Measurements from ENCODE around the gene CFAP100. TPM values are rescaled to one million over a fixed set of nuclear protein-coding genes. Genes with fewer than 3 reads are reported as not detected.

The CFAP100 gene
- total RNA-seq, 5 donors from 2014 or later (not counting 1 experiment from before 2014, with no cell fraction given): not detected

GRCh38 chr3:126406389-126407296 lies 11.9 kb downstream of the CFAP100 start:
- Histone ChIP-seq H3K4me3 (ENCODE audit: control insufficient read depth in 1 of 2, extremely low read depth in 1 of 2, low read length in 1 of 2) (no peak overlapping the region), H3K27me3 (replicated peaks in 1 of 2; ENCODE audit: control insufficient read depth in 2 of 2, extremely low read depth in 1 of 2, insufficient read depth in 2 of 2, low read length in 1 of 2) (peaks cover 0 to 49% of the 10 kb centered on the region in 2 experiments), H3K36me3 (ENCODE audit: control insufficient read depth in 2 of 2, extremely low read depth in 1 of 2, insufficient read depth in 1 of 2, low read length in 1 of 2) (no peaks in the 10 kb centered on the region), H3K27ac (ENCODE audit: low read length) (no peak overlapping the region), H3K4me1 (ENCODE audit: control insufficient read depth in 1 of 2, extremely low read depth in 1 of 2, insufficient read depth in 2 of 2, low read length in 2 of 2) (no peaks in the 10 kb centered on the region), H3K9me3 (no peaks in the 10 kb centered on the region)
- Mint-ChIP-seq H3K36me3 (no peaks in the 10 kb centered on the region), H3K27me3 (peaks cover 47 to 49% of the 10 kb centered on the region in 2 donors), H3K27ac (no peak overlapping the region), H3K4me3 (no peak overlapping the region), H3K4me1 (no peaks in the 10 kb centered on the region), H3K9me3 (no peaks in the 10 kb centered on the region)
- ChIA-PET POLR2A (no interaction called here), CTCF (no interaction called here)
- no peak for DNase-seq
- ATAC-seq (replicated peaks in 1 of 4): no peak
- WGBS (ENCODE audit: insufficient coverage): 72% methylated on average over 7 of the region's 15 CpGs

GRCh38 chr3:126407412-126408044 lies 12.8 kb downstream of the CFAP100 start:
- Mint-ChIP-seq H3K9me3 (no peaks in the 10 kb centered on the region), H3K27me3 (peaks cover 48 to 53% of the 10 kb centered on the region in 2 donors), H3K36me3 (no peaks in the 10 kb centered on the region), H3K4me1 (no peaks in the 10 kb centered on the region), H3K27ac (no peak overlapping the region), H3K4me3 (no peak overlapping the region)
- CTCF ChIA-PET: no interaction called here
- Histone ChIP-seq H3K27me3 (replicated peaks in 1 of 2; ENCODE audit: control insufficient read depth in 2 of 2, extremely low read depth in 1 of 2, insufficient read depth in 2 of 2, low read length in 1 of 2) (peaks cover 0 to 43% of the 10 kb centered on the region in 2 experiments), H3K36me3 (ENCODE audit: control insufficient read depth in 2 of 2, extremely low read depth in 1 of 2, insufficient read depth in 1 of 2, low read length in 1 of 2) (no peaks in the 10 kb centered on the region), H3K9me3 (no peaks in the 10 kb centered on the region), H3K4me1 (ENCODE audit: control insufficient read depth in 1 of 2, extremely low read depth in 1 of 2, insufficient read depth in 2 of 2, low read length in 2 of 2) (no peaks in the 10 kb centered on the region), H3K4me3 (ENCODE audit: control insufficient read depth in 1 of 2, extremely low read depth in 1 of 2, low read length in 1 of 2) (no peak overlapping the region), H3K27ac (ENCODE audit: low read length) (no peak overlapping the region)
- DNase-seq: no peak
- no peak for ATAC-seq (replicated peaks in 1 of 4)
- 79% methylated on average over 5 of the region's 5 CpGs for WGBS (ENCODE audit: insufficient coverage)
- POLR2A ChIA-PET: no interaction called here

- no peak overlapping the region for H3K4me3 ChIP-seq (ENCODE audit: control insufficient read depth in 1 of 2, extremely low read depth in 1 of 2, low read length in 1 of 2)
- H3K4me1 ChIP-seq (ENCODE audit: control insufficient read depth in 1 of 2, extremely low read depth in 1 of 2, insufficient read depth in 2 of 2, low read length in 2 of 2): no peaks in the 10 kb centered on the region
- H3K27me3 ChIP-seq (replicated peaks in 1 of 2; ENCODE audit: control insufficient read depth in 2 of 2, extremely low read depth in 1 of 2, insufficient read depth in 2 of 2, low read length in 1 of 2): peaks cover 0 to 44% of the 10 kb centered on the region in 2 experiments
- no peaks in the 10 kb centered on the region for H3K36me3 Mint-ChIP-seq
- peaks cover 46 to 52% of the 10 kb centered on the region in 2 donors for H3K27me3 Mint-ChIP-seq
- no peaks in the 10 kb centered on the region for H3K9me3 ChIP-seq
- H3K4me3 Mint-ChIP-seq: no peak overlapping the region
- H3K27ac Mint-ChIP-seq: no peak overlapping the region
- H3K4me1 Mint-ChIP-seq: no peaks in the 10 kb centered on the region
- WGBS (ENCODE audit: insufficient coverage): 71% methylated on average over 5 of the region's 5 CpGs
- H3K27ac ChIP-seq (ENCODE audit: low read length): no peak overlapping the region
- H3K9me3 Mint-ChIP-seq: no peaks in the 10 kb centered on the region
- ATAC-seq (replicated peaks in 1 of 4) (no peak), DNase-seq (no peak)
- ChIA-PET CTCF (no interaction called here), POLR2A (no interaction called here)
- no peaks in the 10 kb centered on the region for H3K36me3 ChIP-seq (ENCODE audit: control insufficient read depth in 2 of 2, extremely low read depth in 1 of 2, insufficient read depth in 1 of 2, low read length in 1 of 2)
Measured at GRCh38 chr3:126408099-126408498, 13.4 kb downstream of the CFAP100 start.

- ATAC-seq (replicated peaks in 1 of 4) (no peak), DNase-seq (no peak)
- ChIA-PET CTCF (interaction anchor here in 1 of 2 donors (0.6 kb wide), 1 partner anchor 10 kb away, joined by 6 read pairs; no protein-coding TSS in a partner anchor), POLR2A (no interaction called here)
- peaks cover 48 to 61% of the 10 kb centered on the region in 2 donors for H3K27me3 Mint-ChIP-seq
- H3K36me3 Mint-ChIP-seq: no peaks in the 10 kb centered on the region
- peaks cover 0 to 58% of the 10 kb centered on the region in 2 experiments for H3K27me3 ChIP-seq (replicated peaks in 1 of 2; ENCODE audit: control insufficient read depth in 2 of 2, extremely low read depth in 1 of 2, insufficient read depth in 2 of 2, low read length in 1 of 2)
- H3K9me3 Mint-ChIP-seq: no peaks in the 10 kb centered on the region
- H3K4me3 ChIP-seq (ENCODE audit: control insufficient read depth in 1 of 2, extremely low read depth in 1 of 2, low read length in 1 of 2): no peak overlapping the region
- no peaks in the 10 kb centered on the region for H3K36me3 ChIP-seq (ENCODE audit: control insufficient read depth in 2 of 2, extremely low read depth in 1 of 2, insufficient read depth in 1 of 2, low read length in 1 of 2)
- H3K9me3 ChIP-seq: no peaks in the 10 kb centered on the region
- no peaks in the 10 kb centered on the region for H3K4me1 Mint-ChIP-seq
- H3K4me1 ChIP-seq (ENCODE audit: control insufficient read depth in 1 of 2, extremely low read depth in 1 of 2, insufficient read depth in 2 of 2, low read length in 2 of 2): no peaks in the 10 kb centered on the region
- no peak overlapping the region for H3K27ac ChIP-seq (ENCODE audit: low read length)
- H3K27ac Mint-ChIP-seq: no peak overlapping the region
- 80% methylated on average over 1 of the region's 6 CpGs for WGBS (ENCODE audit: insufficient coverage)
- H3K4me3 Mint-ChIP-seq: no peak overlapping the region
Measured at GRCh38 chr3:126412841-126413692, 18.4 kb downstream of the CFAP100 start.

GRCh38 chr3:126413693-126414080 lies 19.0 kb downstream of the CFAP100 start:
- 50% methylated on average over 2 of the region's 4 CpGs for WGBS (ENCODE audit: insufficient coverage)
- no peak overlapping the region for H3K4me3 ChIP-seq (ENCODE audit: control insufficient read depth in 1 of 2, extremely low read depth in 1 of 2, low read length in 1 of 2)
- Mint-ChIP-seq H3K27me3 (peaks cover 43 to 54% of the 10 kb centered on the region in 2 donors), H3K4me1 (no peaks in the 10 kb centered on the region), H3K9me3 (no peaks in the 10 kb centered on the region), H3K4me3 (no peak overlapping the region), H3K36me3 (no peaks in the 10 kb centered on the region), H3K27ac (no peak overlapping the region)
- no peak for ATAC-seq (replicated peaks in 1 of 4)
- DNase-seq: no peak
- H3K4me1 ChIP-seq (ENCODE audit: control insufficient read depth in 1 of 2, extremely low read depth in 1 of 2, insufficient read depth in 2 of 2, low read length in 2 of 2): no peaks in the 10 kb centered on the region
- H3K27ac ChIP-seq (ENCODE audit: low read length): no peak overlapping the region
- H3K9me3 ChIP-seq: no peaks in the 10 kb centered on the region
- CTCF ChIA-PET: interaction anchor here in 1 of 2 donors (0.5 kb wide), 1 partner anchor 39 kb away, joined by 3 read pairs; no protein-coding TSS in a partner anchor
- peaks cover 0 to 53% of the 10 kb centered on the region in 2 experiments for H3K27me3 ChIP-seq (replicated peaks in 1 of 2; ENCODE audit: control insufficient read depth in 2 of 2, extremely low read depth in 1 of 2, insufficient read depth in 2 of 2, low read length in 1 of 2)
- H3K36me3 ChIP-seq (ENCODE audit: control insufficient read depth in 2 of 2, extremely low read depth in 1 of 2, insufficient read depth in 1 of 2, low read length in 1 of 2): no peaks in the 10 kb centered on the region
- POLR2A ChIA-PET: no interaction called here

- Mint-ChIP-seq H3K4me1 (no peaks in the 10 kb centered on the region), H3K27ac (peak overlapping the region in 1 of 2 donors; percentile 2), H3K27me3 (peaks cover 39 to 49% of the 10 kb centered on the region in 2 donors), H3K36me3 (no peaks in the 10 kb centered on the region), H3K4me3 (no peak overlapping the region), H3K9me3 (no peaks in the 10 kb centered on the region)
- 93% methylated on average over 11 of the region's 11 CpGs for WGBS (ENCODE audit: insufficient coverage)
- Histone ChIP-seq H3K36me3 (ENCODE audit: control insufficient read depth in 2 of 2, extremely low read depth in 1 of 2, insufficient read depth in 1 of 2, low read length in 1 of 2) (no peaks in the 10 kb centered on the region), H3K27ac (ENCODE audit: low read length) (no peak overlapping the region), H3K27me3 (replicated peaks in 1 of 2; ENCODE audit: control insufficient read depth in 2 of 2, extremely low read depth in 1 of 2, insufficient read depth in 2 of 2, low read length in 1 of 2) (peaks cover 0 to 53% of the 10 kb centered on the region in 2 experiments), H3K4me1 (ENCODE audit: control insufficient read depth in 1 of 2, extremely low read depth in 1 of 2, insufficient read depth in 2 of 2, low read length in 2 of 2) (no peaks in the 10 kb centered on the region), H3K4me3 (ENCODE audit: control insufficient read depth in 1 of 2, extremely low read depth in 1 of 2, low read length in 1 of 2) (no peak overlapping the region), H3K9me3 (no peaks in the 10 kb centered on the region)
- DNase-seq (no peak), ATAC-seq (replicated peaks in 1 of 4) (no peak)
- CTCF ChIA-PET: no interaction called here
- POLR2A ChIA-PET: no interaction called here
Measured at GRCh38 chr3:126414406-126414805, 19.7 kb downstream of the CFAP100 start.
